HEK293 (cell line): ENCODE measurements around the gene CALML4.

Experiments used
- FEZF1 ChIP-seq: fragments of 450-650 bp; formaldehyde crosslinking; IDR thresholded peaks from 2 replicates; pipeline ENCODE4 v1.5.1; 2016; ENCODE audit warnings: missing biosample characterization, missing genetic modification characterization
- KLF7 ChIP-seq: fragments of 450-650 bp; formaldehyde crosslinking; IDR thresholded peaks from 2 replicates; pipeline ENCODE4 v1.5.1; 2016; ENCODE audit warnings: missing biosample characterization, missing genetic modification characterization, borderline replicate concordance
- ZFP37 ChIP-seq: fragments of 450-650 bp; formaldehyde crosslinking; IDR thresholded peaks from 2 replicates; pipeline ENCODE4 v1.5.1; 2016; ENCODE audit warnings: missing biosample characterization, missing genetic modification characterization
- ZNF132 ChIP-seq: fragments of 450-650 bp; formaldehyde crosslinking; IDR thresholded peaks from 2 replicates; pipeline ENCODE4 v1.5.1; 2017; ENCODE audit warnings: missing biosample characterization, missing genetic modification characterization, borderline replicate concordance
- ZNF311 ChIP-seq: fragments of 450-650 bp; formaldehyde crosslinking; IDR thresholded peaks from 2 replicates; pipeline ENCODE4 v1.5.1; 2017; ENCODE audit warnings: missing biosample characterization, missing genetic modification characterization, borderline replicate concordance
- ZNF37A ChIP-seq: fragments of 450-650 bp; IDR thresholded peaks from 2 replicates; pipeline ENCODE4 v1.5.1; 2018; ENCODE audit warnings: missing biosample characterization, missing genetic modification characterization
- ZNF701 ChIP-seq: fragments of 450-650 bp; formaldehyde crosslinking; IDR thresholded peaks from 2 replicates; pipeline ENCODE4 v1.5.1; 2016; ENCODE audit warnings: missing biosample characterization, missing genetic modification characterization
- ZNF785 ChIP-seq: fragments of 450-650 bp; formaldehyde crosslinking; IDR thresholded peaks from 2 replicates; pipeline ENCODE4 v1.5.1; 2016; ENCODE audit warnings: missing biosample characterization, missing genetic modification characterization
- ZNF792 ChIP-seq: fragments of 450-650 bp; formaldehyde crosslinking; IDR thresholded peaks from 2 replicates; pipeline ENCODE4 v1.5.1; 2016; ENCODE audit warnings: missing biosample characterization, missing genetic modification characterization
- TF ChIP-seq, protein P1 (sequence below): fragments of 450-650 bp; formaldehyde crosslinking; IDR thresholded peaks from 2 replicates; pipeline ENCODE4 v1.5.1; 2016; ENCODE audit warnings: missing biosample characterization, missing genetic modification characterization, borderline replicate concordance
- TF ChIP-seq, protein P2 (sequence below): fragments of 450-650 bp; formaldehyde crosslinking; IDR thresholded peaks from 2 replicates; pipeline ENCODE4 v1.5.1; 2016; ENCODE audit warnings: missing biosample characterization, missing genetic modification characterization
- TF ChIP-seq, protein P3 (sequence below): sonication (generic); formaldehyde crosslinking; IDR thresholded peaks from 2 replicates; pipeline ENCODE4 v1.8.1; 2022; ENCODE audit warnings: mild to moderate bottlenecking, moderate library complexity, missing genetic modification reagents
- TF ChIP-seq, protein P4 (sequence below): fragments of 450-650 bp; IDR thresholded peaks from 2 replicates; pipeline ENCODE4 v1.5.1; 2018; ENCODE audit warnings: missing biosample characterization, missing genetic modification characterization

- TF ChIP-seq ZNF37A (tag by site-specific recombination) (no peak), FEZF1 (tag by site-specific recombination) (no peak), ZNF792 (tag by site-specific recombination) (no peak), ZNF701 (tag by site-specific recombination) (no peak), ZFP37 (tag by site-specific recombination) (no peak), KLF7 (tag by site-specific recombination) (no peak), ZNF132 (no peak), ZNF785 (tag by site-specific recombination) (no peak), ZNF311 (tag by site-specific recombination) (no peak)
- TF ChIP-seq, protein P1, sequence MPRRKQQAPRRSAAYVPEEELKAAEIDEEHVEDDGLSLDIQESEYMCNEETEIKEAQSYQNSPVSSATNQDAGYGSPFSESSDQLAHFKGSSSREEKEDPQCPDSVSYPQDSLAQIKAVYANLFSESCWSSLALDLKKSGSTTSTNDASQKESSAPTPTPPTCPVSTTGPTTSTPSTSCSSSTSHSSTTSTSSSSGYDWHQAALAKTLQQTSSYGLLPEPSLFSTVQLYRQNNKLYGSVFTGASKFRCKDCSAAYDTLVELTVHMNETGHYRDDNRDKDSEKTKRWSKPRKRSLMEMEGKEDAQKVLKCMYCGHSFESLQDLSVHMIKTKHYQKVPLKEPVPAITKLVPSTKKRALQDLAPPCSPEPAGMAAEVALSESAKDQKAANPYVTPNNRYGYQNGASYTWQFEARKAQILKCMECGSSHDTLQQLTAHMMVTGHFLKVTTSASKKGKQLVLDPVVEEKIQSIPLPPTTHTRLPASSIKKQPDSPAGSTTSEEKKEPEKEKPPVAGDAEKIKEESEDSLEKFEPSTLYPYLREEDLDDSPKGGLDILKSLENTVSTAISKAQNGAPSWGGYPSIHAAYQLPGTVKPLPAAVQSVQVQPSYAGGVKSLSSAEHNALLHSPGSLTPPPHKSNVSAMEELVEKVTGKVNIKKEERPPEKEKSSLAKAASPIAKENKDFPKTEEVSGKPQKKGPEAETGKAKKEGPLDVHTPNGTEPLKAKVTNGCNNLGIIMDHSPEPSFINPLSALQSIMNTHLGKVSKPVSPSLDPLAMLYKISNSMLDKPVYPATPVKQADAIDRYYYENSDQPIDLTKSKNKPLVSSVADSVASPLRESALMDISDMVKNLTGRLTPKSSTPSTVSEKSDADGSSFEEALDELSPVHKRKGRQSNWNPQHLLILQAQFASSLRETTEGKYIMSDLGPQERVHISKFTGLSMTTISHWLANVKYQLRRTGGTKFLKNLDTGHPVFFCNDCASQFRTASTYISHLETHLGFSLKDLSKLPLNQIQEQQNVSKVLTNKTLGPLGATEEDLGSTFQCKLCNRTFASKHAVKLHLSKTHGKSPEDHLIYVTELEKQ (tag by site-specific recombination), result no peak
- TF ChIP-seq, protein P2, sequence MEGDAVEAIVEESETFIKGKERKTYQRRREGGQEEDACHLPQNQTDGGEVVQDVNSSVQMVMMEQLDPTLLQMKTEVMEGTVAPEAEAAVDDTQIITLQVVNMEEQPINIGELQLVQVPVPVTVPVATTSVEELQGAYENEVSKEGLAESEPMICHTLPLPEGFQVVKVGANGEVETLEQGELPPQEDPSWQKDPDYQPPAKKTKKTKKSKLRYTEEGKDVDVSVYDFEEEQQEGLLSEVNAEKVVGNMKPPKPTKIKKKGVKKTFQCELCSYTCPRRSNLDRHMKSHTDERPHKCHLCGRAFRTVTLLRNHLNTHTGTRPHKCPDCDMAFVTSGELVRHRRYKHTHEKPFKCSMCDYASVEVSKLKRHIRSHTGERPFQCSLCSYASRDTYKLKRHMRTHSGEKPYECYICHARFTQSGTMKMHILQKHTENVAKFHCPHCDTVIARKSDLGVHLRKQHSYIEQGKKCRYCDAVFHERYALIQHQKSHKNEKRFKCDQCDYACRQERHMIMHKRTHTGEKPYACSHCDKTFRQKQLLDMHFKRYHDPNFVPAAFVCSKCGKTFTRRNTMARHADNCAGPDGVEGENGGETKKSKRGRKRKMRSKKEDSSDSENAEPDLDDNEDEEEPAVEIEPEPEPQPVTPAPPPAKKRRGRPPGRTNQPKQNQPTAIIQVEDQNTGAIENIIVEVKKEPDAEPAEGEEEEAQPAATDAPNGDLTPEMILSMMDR (tag by site-specific recombination), result no peak
- TF ChIP-seq, protein P3, sequence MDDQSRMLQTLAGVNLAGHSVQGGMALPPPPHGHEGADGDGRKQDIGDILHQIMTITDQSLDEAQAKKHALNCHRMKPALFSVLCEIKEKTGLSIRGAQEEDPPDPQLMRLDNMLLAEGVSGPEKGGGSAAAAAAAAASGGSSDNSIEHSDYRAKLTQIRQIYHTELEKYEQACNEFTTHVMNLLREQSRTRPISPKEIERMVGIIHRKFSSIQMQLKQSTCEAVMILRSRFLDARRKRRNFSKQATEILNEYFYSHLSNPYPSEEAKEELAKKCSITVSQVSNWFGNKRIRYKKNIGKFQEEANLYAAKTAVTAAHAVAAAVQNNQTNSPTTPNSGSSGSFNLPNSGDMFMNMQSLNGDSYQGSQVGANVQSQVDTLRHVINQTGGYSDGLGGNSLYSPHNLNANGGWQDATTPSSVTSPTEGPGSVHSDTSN, result no peak
- TF ChIP-seq, protein P4, sequence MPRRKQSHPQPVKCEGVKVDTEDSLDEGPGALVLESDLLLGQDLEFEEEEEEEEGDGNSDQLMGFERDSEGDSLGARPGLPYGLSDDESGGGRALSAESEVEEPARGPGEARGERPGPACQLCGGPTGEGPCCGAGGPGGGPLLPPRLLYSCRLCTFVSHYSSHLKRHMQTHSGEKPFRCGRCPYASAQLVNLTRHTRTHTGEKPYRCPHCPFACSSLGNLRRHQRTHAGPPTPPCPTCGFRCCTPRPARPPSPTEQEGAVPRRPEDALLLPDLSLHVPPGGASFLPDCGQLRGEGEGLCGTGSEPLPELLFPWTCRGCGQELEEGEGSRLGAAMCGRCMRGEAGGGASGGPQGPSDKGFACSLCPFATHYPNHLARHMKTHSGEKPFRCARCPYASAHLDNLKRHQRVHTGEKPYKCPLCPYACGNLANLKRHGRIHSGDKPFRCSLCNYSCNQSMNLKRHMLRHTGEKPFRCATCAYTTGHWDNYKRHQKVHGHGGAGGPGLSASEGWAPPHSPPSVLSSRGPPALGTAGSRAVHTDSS (tag by site-specific recombination), result no peak
Observed at GRCh38 chr15:68197170-68197492, 8.0 kb downstream of the CALML4 start.
